ENCODE data around the gene YY1.

DNA sequence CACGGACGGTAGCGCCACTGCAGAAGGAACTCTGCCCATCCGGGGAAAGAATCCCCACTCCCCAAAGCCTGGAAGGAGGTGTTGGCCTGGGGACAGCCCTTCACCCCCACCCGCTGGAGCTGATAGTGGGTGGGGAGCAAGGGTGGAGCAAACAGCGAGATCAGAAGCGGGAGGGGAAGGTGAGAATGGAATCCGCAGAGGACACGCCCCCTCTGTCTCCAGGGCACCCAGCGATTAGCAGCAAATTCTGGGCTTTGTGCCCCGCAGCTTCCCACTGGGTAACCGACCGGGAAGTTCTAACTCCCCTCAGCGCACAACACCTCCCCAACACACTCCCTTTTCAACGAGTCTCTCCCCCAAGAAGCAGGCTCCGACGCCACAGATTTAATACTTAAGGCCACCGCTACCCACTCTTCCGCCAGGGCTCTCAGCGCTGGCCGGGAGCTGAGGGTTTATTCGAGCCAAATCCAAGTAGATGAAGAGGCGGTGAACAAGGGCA, 65.9 kb downstream of the YY1 start:
- TF ChIP-seq, protein P1, sequence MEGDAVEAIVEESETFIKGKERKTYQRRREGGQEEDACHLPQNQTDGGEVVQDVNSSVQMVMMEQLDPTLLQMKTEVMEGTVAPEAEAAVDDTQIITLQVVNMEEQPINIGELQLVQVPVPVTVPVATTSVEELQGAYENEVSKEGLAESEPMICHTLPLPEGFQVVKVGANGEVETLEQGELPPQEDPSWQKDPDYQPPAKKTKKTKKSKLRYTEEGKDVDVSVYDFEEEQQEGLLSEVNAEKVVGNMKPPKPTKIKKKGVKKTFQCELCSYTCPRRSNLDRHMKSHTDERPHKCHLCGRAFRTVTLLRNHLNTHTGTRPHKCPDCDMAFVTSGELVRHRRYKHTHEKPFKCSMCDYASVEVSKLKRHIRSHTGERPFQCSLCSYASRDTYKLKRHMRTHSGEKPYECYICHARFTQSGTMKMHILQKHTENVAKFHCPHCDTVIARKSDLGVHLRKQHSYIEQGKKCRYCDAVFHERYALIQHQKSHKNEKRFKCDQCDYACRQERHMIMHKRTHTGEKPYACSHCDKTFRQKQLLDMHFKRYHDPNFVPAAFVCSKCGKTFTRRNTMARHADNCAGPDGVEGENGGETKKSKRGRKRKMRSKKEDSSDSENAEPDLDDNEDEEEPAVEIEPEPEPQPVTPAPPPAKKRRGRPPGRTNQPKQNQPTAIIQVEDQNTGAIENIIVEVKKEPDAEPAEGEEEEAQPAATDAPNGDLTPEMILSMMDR (IDR thresholded peaks at IDR 0.05; ENCODE audit: low read depth, low read length, poor library complexity, severe bottlenecking), result no peak
- TF ChIP-seq EZH2phosphoT487 (IDR thresholded peaks at IDR 0.05; ENCODE audit: borderline replicate concordance, low read length), result peak; percentile 97; the same call in 1 of the 2 replicates

Data from DOHH2 (cell line).